Jurkat, Clone E6-1 (cell line): ENCODE measurements around the gene SEPTIN14.
"Not testable (repeated sequence)": the region's sequence is repeated elsewhere in the genome, so short reads cannot be mapped to it uniquely, and the experiment has no call there.

Source experiments
- DNase-seq: peaks from one replicate; pipeline ENCODE4 v3.0.0-alpha.2; 2011; ENCODE audit warnings: low read depth, low spot score
- H3K4me3 ChIP-seq: 2 replicates; pipeline ENCODE4 v1.5.1; 2011; ENCODE audit warnings: mild to moderate bottlenecking, low read length, control low read depth, moderate library complexity

SEPTIN14 gene

GRCh38 chr7:55787796-55788195 is 74.8 kb downstream of the SEPTIN14 start:
- no peak overlapping the region for H3K4me3 ChIP-seq
- no peak for DNase-seq

DNA sequence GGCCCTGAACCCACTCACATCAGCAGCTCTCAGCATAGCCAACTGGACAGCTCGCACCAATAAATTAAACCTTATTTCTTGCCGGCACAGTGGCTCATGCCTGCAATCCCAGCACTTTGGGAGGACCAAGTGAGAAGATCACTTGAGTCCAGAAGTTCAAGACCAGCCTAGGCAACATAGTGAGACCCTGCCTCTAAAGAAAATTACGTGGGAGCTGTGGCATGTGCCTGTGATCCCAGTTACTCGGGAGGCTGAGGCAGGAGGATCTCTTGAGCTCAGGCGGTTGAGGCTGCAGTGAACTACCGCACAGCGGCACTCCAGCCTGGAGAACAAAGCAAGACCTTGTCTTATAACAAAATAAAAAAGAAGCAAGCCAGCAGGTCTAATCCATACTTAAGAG is 75.7 kb downstream of the SEPTIN14 start:
- no peak overlapping the region for H3K4me3 ChIP-seq
- no peak for DNase-seq

DNA sequence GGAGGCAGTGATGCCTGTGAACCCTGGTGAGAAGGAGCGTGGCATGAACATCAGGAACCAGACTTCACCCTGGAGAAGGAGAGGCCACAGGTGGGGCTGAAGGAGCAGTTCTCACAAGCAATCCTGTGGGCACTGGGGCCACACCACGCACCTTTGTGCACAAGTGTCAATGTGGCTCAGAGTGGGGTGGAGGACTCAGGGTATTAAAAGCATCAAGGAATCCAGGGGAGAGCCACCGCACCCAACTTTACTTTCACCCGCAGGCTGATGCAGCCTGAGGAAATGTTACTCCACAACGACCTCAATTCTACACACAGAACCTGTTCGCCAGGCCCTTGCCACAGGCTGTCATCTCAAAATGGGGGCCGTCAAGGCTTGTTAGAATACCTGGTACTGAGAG is 77.1 kb downstream of the SEPTIN14 start:
- not testable (repeated sequence) for DNase-seq, H3K4me3 ChIP-seq

DNA sequence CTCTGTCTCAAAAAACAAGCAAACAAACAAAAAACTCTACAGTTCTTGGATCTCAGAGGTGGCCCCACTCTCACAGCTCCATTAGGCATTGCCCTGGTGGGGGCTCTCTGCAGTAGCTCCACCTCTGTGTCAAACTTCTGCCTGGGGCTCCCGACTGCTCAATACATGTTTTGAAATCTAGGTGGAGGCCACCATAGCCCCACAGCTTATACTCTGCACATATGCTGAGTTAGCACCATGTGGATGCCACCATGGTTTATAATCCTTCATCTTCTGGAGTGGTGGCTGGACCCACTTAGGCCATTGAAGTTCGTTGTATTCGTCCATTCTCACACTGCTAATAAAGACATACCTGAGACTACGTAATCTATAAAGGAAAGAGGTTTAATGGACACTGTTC is 78.4 kb downstream of the SEPTIN14 start:
- no peak for DNase-seq
- no peak overlapping the region for H3K4me3 ChIP-seq

GRCh38 chr7:55778631-55779030 is 83.9 kb downstream of the SEPTIN14 start:
- no peak overlapping the region for H3K4me3 ChIP-seq
- DNase-seq, result no peak

- H3K4me3 ChIP-seq, result no peak overlapping the region
- no peak for DNase-seq
Observed at GRCh38 chr7:55776196-55776595, 86.4 kb downstream of the SEPTIN14 start.

DNA sequence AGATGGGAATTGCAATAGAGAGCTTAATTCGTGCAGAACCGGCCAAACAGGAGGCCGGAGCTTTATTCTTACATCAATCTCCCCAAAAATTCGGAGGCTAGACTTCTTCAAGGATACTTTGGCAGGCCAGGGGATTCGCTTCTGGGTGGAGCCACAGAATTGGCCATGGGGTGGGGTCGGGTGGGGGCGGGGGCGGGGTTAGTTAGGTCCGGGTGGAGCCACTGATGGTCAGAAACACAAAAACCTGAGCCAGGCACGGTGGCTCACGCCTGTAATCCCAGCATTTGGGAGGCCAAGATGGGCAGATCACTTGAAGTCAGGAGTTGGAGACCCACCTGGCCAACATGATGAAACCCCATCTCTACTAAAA is 87.5 kb downstream of the SEPTIN14 start:
- DNase-seq, result no peak
- H3K4me3 ChIP-seq, result no peak overlapping the region

- DNase-seq, result no peak
- H3K4me3 ChIP-seq, result no peak overlapping the region
Observed at GRCh38 chr7:55774327-55775050, 88.1 kb downstream of the SEPTIN14 start.

- H3K4me3 ChIP-seq, result no peak overlapping the region
- no peak for DNase-seq
Observed at GRCh38 chr7:55770778-55771177, 91.8 kb downstream of the SEPTIN14 start.

DNA sequence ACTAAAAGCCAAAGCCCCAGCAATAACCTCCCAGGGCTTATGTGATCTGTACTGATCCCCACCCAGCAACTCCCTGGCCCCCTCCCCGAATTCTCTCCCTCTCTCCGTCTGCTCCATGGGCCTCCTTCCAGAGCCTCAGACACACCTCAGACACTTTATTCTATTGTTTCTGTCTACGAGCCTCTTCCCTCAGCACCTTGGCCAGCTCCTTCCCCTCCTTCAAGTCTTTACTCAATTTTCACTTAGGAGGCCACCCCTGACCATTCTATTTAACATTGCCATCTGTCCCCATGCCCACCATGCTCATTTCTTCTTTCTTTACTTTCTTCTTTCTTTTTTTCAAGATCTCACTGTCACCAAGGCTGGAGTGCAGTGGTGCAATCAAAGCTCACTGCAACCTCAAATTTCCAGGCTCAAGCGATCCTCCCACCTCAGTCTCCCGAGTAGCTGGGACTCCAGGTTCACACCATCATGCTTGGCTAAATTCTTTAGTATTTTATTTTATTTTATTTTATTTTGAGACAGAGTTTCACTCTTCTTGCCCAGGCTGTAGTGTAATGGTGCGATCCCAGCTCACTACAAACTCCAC is 109.2 kb downstream of the SEPTIN14 start:
- not testable (repeated sequence) for DNase-seq, H3K4me3 ChIP-seq

GRCh38 chr7:55744706-55745105 is 117.8 kb downstream of the SEPTIN14 start:
- not testable (repeated sequence) for H3K4me3 ChIP-seq, DNase-seq
